HG02623 (cell line): ENCODE measurements around the gene SIRT4.
"Not testable (repeated sequence)": the region's sequence is repeated elsewhere in the genome, so short reads cannot be mapped to it uniquely, and the experiment has no call there.

Source experiments
- ATAC-seq: cut with Tn5 transposase; IDR thresholded peaks from one replicate; pipeline ENCODE4 v1.9.1; 2021; ENCODE audit warnings: moderate library complexity; ENCODE audit not compliant: unreplicated experiment

The SIRT4 gene

DNA sequence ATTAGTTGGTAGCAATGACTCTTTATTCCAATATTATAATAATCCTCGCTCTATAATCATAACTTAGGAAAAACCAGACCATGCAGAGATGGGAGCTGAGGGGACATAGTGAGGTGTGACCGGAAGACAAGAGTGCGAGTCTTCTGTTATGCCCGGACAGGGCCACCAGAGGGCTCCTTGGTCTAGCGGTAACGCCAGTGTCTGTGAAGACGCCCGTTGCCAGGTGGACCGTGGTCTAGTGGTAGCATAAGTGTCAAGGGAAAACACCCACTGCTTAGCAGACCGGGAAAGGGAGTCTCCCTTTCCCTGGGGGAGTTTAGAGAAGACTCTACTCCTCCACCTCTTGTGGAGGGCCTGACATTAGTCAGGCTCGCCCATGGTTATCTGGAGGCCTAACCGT is 33.3 kb downstream of the SIRT4 start:
- not testable (repeated sequence) for ATAC-seq

DNA sequence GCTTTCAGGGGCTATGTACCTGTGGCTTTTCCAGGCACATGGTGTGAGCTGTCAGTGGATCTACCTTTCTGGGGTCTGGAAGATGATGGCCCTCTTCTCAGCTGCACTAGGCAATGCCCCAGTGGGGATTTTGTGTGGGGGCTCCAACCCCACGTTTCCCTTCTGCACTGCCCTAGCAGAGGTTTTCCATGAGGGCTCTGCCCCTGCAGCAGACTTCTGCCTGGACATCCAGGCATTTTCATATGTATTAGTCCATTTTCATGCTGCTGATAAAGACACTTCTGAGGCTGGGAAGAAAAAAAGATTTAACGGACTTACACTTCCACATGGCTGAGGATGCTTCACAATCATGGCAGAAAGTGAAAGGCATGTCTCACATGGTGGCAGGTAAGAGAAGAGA is 34.3 kb downstream of the SIRT4 start:
- not testable (repeated sequence) for ATAC-seq

DNA sequence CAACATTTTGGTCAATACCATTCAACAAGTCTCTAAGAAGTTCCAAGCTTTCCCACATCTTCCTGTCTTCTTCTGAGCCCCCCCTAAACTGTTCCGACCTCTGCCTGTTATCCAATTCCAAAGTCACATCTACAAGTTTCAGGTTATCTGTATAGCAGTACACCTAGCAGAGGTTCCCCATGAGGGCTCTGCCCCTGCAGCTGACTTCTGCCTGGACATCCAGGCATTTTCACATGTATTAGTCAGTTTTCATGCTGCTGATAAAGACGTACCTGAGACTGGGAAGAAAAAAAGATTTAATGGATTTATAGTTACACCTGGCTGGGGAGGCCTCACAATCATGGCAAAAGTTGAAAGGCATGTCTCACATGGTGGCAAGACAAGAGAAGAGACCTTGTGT is 35.6 kb downstream of the SIRT4 start:
- ATAC-seq = no peak

DNA sequence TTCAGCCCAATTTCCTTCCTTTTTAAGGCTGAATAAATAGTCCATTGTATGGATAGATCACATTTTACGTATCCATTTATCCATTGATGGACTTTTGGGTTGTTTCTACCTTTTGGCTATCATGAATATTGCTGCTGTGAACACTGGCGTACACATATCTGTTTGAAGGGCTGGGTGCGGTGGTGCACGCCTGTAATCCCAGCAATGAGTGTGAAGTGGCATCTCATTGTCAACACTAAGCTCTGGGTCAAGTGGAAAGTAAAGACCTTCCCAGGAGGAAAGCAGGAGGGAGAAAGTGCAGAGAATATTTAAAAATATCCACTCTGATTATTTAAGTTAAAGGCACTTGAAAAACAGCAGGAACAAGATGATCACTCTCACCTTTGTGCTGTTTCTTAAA is 37.1 kb downstream of the SIRT4 start:
- no peak for ATAC-seq

DNA sequence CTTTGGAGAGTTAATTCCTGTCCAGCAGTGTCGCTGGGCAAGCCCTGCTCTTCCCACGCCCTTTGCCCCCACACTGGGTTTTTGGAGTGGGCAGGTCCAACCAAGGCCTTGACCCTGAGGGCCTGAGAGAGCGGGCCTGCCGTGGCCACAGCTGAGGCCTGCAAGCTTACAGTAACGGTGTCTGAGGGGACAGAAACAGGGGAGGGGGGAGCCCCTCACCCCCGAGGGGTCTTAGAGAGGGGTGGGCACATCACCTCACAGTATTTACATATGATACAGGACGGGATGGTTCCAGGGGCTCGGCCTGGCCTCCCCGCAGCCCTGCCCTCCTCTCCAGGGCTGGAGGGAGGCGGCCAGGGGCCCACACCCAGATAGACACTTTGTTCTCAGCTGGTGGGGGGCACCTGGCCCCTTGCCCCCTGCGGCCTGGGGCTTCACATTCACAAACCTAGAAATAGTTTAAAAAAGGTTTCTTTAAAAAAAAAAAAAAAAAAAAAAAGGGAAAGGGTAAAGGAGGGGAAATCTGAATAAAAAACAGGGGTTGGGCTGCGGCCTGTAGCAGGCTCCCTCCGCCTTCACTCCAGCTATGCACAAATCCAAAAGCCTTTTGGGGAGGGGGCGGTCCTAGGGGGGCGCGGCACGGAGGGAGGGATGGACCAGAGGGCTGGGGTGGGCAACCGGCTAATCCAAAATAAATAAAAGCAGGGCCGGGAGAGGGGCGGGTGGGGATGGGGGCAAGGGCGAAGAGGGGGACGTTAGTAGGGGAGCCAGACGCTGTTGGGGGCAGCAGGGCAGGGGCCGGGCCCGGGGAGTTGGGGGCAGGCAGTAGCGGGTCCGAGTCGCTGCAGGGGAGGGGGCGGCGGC is 40.3 kb downstream of the SIRT4 start:
- no peak for ATAC-seq

DNA sequence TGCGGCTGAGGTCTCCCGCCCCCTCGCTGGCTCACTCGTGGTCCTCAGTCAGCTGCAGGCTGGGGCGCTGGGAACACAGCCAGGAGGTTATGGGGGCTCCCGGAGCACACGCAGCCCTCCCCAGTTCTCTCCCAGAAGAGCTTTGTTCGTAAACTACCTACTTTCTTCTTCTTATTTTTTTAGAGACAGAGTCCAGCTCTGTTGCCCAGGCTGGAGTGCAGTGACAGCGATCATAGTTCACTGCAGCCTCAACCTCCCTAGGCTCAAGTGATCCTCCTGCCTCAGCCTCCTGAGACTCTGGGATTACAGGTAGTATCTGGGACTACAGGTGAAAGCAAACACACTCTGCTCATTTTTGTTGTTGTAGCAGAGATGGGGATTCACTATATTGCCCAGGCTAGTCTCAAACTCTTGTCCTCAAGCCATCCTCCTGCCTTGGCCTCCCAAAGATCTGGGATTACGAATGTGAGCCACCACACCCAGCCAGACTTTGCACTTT is 41.0 kb downstream of the SIRT4 start:
- ATAC-seq = no peak

DNA sequence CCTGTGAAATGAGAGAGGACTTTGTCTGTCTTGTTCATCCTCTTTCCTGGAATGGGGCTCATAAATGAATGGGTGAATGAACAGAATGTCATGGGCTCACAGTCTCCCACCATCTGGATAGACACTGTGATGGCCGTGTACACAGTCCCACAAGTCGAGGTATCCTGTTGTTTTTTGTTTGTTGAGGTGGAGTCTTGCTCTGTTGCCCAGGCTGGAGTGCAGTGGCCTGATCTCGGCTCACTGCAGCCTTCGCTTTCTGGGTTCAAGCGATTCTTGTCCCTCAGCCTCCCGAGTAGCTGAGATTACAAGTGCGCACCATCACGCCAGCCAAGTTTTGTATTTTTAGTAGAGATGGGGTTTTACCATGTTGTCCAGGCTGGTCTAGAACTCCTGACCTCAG is 41.6 kb downstream of the SIRT4 start:
- ATAC-seq = no peak

DNA sequence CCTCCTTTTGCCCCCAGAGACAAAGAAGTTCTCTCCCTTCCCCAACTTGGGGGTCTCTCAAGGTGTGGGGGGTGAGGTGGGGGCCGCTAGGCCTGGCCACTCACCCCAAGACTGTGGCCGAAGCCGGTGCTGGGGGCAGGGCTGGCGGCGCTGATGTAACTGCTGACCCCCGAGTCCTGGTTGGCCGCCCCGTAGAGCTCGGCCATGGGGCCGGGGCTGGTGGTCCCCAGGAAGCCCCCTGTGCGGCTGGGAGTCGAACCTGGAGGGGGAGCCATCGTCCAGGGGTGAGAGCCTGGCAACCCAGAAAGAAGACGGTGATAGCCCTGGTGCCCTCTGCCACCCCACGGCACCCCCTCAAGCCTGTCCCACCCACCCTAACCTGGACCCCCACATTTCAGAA is 43.9 kb downstream of the SIRT4 start:
- ATAC-seq = no peak

DNA sequence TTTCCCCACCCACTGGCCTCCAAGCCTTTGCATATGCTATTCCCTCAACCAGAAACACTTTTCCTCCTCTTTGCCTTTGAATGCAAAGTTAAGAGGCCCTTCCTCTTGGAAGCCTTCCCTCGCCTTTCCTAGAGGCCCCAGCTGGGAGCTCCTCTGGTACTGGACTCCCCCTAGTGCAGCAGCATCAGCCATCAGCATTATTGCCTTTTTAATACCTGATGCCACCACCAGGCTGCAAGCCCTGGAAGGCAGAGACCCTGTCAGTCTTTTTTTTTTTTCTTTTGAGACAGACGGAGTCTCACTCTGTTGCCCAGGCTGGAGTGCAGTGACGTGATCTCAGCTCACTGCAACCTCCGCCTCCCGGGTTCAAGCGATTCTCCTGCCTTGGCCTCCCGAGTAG is 44.6 kb downstream of the SIRT4 start:
- no peak for ATAC-seq

DNA sequence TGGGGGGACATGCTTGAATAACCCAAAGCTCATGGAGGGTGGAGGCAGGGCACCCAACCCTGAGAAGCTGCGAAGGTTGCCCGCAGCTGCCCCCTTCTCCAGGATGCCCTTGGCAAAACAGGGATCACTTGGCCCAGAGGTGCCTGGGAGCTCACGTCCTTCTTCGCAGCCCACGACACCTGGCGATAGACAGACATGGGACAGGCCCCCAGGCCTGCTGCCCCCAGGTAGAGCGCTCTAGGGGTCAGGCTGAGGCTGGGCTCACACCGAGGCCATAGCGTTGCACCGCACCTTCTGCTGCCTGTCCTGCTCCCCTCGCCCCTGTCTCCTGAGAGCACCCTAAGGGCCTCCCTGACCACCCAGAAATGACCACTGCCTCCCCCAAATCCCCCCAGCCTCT is 45.6 kb downstream of the SIRT4 start:
- no peak for ATAC-seq

DNA sequence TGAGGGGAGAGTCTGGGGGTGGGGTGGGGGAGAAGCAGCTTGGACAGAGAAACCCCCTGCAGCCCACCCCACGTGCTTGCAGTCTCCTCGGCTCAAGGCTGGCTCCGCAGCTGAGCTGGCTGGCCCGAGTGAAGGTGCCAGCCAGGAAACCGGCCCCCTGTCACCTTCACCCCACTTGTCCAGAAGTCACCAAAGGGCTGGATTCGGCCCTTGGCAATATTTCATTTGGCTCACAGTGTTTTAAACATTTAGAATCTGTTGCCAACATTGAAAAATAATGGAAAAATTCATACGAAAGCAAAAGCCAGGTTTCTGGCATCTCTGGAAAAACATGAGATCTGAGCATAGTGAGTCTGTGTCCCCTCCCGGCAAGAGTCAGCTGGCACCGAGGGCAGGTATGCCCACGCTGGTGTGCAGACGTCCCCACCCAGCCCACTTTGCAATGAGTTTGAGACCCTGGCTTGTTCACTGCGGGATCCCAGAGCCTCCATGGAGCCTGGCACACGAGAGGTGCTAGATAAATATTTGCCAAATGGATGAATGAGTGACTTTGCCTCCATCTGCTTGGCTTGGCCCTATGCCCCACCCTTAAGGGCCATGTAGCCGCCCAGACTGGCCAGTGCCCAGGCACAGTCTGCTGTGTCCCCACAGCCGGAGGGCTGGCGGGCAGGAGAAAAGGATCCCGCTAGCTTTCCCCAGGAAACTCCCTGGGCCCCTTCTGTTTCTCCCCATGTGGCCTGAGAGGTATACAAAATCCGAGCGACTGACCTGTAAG is 48.6 kb downstream of the SIRT4 start:
- no peak for ATAC-seq

DNA sequence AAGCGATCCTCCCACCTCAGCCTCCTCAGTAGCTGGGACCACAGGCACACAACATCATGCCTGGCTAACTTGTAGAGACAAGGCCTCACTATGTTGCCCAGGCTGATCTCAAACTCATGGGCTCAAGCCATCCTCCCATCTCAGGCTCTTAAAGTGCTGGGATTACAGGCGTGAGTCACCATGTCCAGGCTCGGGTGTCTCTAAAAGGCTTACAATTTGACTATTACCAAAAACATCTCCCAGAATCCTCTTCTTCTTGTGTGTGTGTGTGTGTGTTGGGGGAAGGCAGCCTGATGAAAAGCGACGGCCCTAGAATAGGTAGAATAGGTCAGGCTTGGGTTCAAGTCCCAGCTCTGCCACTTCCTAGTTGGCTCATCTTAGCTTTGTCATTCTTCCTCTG is 50.0 kb downstream of the SIRT4 start:
- no peak for ATAC-seq

DNA sequence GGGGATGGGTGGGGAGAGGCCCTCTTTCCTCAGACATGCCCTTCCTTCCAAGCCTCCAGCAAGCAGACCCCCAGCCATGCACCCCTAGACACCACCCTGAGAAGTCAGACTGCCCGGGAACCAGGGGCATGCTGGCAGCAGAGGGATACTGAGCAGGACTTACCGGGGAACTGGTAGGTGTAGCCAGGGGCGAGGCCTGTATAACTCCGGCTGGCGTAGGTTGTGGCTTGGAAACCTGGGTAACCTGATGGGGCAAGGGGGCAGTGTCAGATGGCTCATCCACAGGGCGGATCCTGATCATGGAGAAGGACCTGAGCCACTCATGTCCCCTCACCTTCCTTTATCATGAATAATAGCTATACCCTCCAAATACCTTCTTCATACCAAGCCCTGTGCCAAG is 51.0 kb downstream of the SIRT4 start:
- no peak for ATAC-seq

DNA sequence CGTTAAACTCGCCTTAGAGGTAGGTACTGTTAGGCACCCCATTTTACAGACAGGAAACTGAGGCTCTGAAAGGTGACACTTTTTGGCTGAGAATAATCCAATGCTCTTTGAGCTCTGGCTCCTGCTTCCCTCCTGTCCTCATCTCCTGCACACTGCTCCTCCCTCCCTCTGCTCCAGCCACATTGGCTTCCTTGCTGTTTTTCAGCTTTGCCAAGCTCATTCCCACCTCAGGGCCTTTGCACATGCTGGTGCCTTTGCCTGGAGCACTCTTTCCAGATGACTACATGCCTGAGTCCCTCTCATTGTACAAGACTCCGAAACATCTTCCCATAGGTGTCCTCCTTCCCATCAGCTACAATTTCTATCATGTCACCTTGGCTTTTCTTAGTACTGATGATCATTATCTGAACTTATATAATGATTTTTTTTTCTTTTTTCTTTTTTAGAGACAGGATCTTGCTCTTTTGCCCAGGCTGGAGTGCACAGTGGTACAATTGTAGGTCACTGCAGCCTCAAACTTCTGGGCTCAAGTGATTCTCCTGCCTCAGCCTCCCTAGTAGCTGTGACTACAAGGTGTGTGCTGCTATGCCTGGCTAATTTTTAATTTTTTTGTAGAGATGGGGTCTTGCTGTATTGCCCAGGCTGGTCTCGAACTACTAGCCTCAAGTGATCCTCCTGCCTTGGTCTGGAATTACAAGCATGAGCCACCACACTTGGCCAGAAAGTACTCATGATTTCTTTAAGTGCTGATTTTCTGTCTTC is 51.6 kb downstream of the SIRT4 start:
- no peak for ATAC-seq

DNA sequence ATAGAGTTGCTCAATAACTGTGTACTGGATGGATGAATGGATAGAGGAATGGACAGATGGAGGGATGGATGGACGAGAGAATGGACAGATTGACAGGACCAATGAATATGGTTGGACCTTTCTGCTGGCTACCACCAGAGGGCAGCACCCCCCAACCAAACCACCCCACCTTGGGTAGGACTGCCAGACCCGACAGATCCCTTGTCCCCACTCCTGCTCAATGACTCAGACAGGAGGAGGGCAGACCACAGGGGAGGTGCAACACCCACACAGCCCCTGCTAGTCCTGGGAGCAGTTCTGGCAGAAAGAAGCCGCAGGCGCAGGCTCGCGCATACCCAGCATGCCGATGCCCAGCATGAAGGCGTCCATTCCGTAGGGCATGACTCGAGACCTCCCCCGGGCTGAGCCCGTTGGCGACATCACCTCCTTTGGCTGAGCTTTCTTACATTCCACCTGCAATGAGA is 54.5 kb downstream of the SIRT4 start:
- ATAC-seq = no peak

DNA sequence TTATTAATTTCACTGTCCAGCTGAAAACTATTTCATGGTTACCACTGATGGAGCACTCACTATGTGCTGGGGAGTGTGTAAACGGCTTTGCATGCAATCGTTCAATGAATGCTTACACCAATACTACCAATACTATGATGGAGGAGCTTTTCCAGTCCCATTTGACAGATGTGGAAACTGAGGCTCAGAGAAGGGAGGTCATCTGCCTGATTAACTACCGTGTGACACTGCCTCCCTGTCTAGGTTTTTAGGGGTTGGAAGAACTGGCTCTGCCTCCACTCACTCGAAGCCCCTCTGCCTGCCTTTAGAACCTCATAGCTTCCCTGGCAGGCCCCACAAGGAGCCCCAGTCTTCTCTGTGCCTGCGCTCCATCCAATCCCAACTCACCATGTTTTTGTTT is 55.0 kb downstream of the SIRT4 start:
- no peak for ATAC-seq

DNA sequence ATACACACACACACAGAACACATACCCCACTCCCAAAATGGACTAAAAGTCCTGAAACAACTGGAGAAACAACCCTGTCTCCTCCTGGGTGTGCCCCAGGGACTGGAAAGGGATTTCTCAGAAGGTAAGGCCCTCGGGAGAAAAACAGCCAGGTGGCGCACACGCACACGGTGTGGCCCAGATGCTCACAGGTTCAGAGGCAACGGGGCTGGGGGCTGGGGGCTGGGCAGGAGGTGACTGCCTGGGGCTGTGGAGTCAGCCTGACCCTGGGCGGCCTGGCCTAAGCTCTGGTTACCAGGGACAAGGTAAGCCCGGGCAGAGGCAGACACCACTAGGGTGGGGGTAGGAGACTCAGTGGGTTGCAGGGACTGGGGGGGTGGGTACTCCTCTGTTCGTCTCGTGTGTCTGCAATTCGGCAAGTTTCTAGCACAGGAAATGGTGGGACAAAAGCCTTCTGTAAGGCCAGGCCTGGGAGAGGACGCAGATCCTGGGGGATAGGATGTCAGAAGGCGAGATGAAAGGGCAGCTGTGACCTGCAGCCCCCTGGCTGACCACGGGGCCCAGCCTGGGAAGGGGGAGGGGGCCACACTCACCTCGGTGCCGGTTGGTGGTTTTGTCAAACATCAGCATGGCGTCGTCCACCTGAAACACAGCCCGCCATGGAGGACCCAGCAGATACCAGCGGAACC is 56.4 kb downstream of the SIRT4 start:
- no peak for ATAC-seq

DNA sequence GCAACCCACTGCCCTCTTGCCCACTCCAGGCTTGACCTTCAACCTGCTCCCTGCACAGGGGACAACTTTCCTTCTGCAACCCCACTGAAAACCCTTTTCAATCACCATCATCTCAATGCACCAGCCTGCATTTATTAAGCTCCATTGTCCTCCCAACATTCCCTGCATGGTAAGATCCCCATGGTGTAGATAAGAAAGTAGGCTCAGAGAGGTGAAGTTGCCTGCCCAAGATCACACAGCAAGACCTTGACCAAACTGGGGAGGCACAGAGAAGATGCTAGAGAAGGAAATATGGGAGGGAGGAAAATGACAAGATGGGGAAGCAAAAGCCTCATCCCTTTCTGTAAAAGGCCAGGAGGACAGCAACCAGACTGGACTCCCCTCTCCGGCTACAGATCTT is 57.0 kb downstream of the SIRT4 start:
- ATAC-seq = no peak

DNA sequence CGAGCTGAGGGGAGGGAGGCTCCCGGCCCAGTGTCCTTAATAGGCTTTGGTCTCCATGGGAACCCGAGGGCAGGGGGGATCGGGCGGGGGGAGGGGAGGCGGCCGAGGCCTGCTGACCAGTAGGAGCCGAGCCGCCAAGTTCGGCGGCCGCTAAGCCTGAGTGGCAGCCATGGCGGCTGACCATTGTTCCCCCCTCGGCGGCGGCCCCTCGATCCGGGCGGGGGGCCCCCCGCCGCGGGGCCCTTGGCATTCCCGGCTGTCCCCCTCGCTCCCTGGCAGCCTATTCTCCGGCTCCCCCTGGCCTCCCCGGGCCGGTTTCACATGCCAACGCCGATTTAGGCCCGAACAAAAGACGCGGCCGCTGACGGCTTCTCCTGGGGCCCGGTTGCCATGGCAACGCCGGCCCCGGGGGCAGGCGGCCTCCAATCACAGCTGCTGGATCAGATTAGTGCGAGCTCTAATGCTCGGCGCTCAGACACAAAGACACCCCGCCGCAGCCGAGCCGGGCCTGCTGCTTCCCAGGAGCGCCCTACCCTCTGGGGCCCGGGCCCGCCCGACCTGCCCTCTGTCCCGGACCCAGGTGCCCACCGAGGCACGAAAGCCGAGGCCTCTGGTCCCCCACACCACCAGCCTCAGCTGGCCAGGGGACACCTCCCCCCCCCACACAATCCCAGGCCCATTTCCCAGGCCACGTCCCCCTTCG is 59.5 kb downstream of the SIRT4 start:
- no peak for ATAC-seq
